Measurements from ENCODE around the gene ASTN2. TPM values are rescaled to one million over a fixed set of nuclear protein-coding genes. Genes with fewer than 3 reads are reported as not detected.

Gene ASTN2
- total RNA-seq, 5 donors from 2014 or later (not counting 1 experiment from before 2014, with no cell fraction given) = 3.7 to 4.8 (median 4.4) TPM

DNA sequence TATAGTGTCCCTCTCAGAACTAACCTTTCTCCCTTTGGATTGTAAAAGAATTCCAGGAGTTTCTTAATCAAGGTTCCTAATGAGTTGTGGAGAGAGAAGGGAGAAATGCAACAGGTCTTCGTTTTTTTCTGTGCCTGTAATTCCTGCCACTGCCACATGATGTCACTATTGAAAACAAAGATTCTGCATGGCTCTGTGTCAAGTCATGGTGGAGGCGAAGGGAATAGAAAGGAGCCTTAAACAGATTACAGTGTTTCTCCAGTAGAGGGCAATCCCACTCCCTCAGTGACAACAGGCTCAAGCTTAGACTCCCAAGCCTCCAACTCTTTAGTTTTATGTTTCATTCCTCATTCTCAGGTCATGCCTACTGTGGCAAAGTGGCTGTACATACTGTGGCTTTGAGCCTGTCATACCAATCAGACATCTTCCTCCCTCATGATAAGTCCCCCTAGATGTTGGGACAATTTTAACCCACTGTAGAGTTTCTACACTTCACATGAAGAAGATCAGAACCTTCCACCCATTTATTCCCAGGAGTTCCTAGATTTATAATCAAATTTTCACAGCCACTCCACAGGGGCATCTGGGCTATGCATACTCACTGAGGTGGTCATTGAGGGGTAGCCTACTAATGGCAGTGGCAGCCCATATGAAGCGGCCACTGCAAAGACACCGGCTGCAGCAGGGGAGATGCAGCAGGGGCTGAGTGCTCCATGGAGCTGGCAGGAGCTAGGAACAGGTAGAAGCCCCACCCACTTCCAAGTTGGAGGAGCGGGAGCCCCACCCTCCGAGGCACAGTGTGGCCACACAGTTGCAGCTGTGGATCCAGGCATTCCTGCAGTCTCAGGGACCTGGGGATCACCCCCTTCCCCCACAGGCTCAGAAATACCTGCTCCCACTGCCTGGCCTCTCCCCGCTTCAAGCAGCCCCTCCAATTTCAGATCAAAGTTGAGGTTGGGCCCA is 825.2 kb downstream of the ASTN2 start:
- H3K36me3 Mint-ChIP-seq = peaks cover 47% of the 10 kb centered on the region
- ChIA-PET CTCF (no interaction called here), POLR2A (no interaction called here)
- ATAC-seq (replicated peaks in 1 of 4) (no peak), DNase-seq (peak in 1 of 35 experiments; percentile 4)
- no peaks in the 10 kb centered on the region for H3K27me3 ChIP-seq (replicated peaks in 1 of 2; ENCODE audit: control insufficient read depth in 2 of 2, extremely low read depth in 1 of 2, insufficient read depth in 2 of 2, low read length in 1 of 2)
- H3K4me1 Mint-ChIP-seq = no peaks in the 10 kb centered on the region
- no peaks in the 10 kb centered on the region for H3K9me3 ChIP-seq
- H3K27ac Mint-ChIP-seq = no peak overlapping the region
- no peak overlapping the region for H3K27ac ChIP-seq (ENCODE audit: low read length)
- no peak overlapping the region for H3K4me3 Mint-ChIP-seq
- H3K36me3 ChIP-seq (ENCODE audit: control insufficient read depth in 2 of 2, extremely low read depth in 1 of 2, insufficient read depth in 1 of 2, low read length in 1 of 2) = no peaks in the 10 kb centered on the region
- H3K4me3 ChIP-seq (ENCODE audit: control insufficient read depth in 1 of 2, extremely low read depth in 1 of 2, low read length in 1 of 2) = no peak overlapping the region
- no peaks in the 10 kb centered on the region for H3K4me1 ChIP-seq (ENCODE audit: control insufficient read depth in 1 of 2, extremely low read depth in 1 of 2, insufficient read depth in 2 of 2, low read length in 2 of 2)
- WGBS (ENCODE audit: insufficient coverage) = 88% methylated on average over 1 of the region's 7 CpGs
- no peaks in the 10 kb centered on the region for H3K27me3 Mint-ChIP-seq
- H3K9me3 Mint-ChIP-seq = peaks cover 2 to 23% (median 14%) of the 10 kb centered on the region in 3 donors

DNA sequence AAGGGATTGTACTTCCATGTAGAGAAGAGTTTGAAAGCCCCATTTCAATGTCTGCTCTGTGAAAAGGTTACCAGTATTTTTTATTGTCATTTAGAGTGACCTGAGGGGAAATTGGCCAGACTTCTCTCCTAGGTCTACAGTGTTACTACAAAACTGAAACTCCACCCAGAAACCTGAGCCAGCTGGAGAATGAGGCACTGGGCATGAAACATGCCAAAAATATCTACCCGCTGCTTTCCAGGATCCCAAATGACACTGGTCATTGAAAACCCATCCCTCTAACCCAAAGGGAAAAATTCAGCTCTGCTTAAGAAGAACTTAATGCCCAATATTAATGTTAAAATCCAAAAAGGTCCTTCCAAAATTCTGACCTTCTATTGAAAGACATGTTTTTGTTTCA is 826.9 kb downstream of the ASTN2 start:
- POLR2A ChIA-PET = no interaction called here
- Histone ChIP-seq H3K36me3 (ENCODE audit: control insufficient read depth in 2 of 2, extremely low read depth in 1 of 2, insufficient read depth in 1 of 2, low read length in 1 of 2) (no peaks in the 10 kb centered on the region), H3K9me3 (no peaks in the 10 kb centered on the region), H3K27ac (ENCODE audit: low read length) (no peak overlapping the region), H3K4me1 (ENCODE audit: control insufficient read depth in 1 of 2, extremely low read depth in 1 of 2, insufficient read depth in 2 of 2, low read length in 2 of 2) (no peaks in the 10 kb centered on the region), H3K4me3 (ENCODE audit: control insufficient read depth in 1 of 2, extremely low read depth in 1 of 2, low read length in 1 of 2) (no peak overlapping the region), H3K27me3 (replicated peaks in 1 of 2; ENCODE audit: control insufficient read depth in 2 of 2, extremely low read depth in 1 of 2, insufficient read depth in 2 of 2, low read length in 1 of 2) (no peaks in the 10 kb centered on the region)
- no peaks in the 10 kb centered on the region for H3K4me1 Mint-ChIP-seq
- H3K27ac Mint-ChIP-seq = no peak overlapping the region
- 100% methylated on average over 1 of the region's 1 CpG for WGBS (ENCODE audit: insufficient coverage)
- ATAC-seq (replicated peaks in 1 of 4) = no peak
- CTCF ChIA-PET = no interaction called here
- peaks cover 38% of the 10 kb centered on the region for H3K36me3 Mint-ChIP-seq
- no peaks in the 10 kb centered on the region for H3K27me3 Mint-ChIP-seq
- H3K4me3 Mint-ChIP-seq = no peak overlapping the region
- peaks cover 3 to 23% (median 14%) of the 10 kb centered on the region in 3 donors for H3K9me3 Mint-ChIP-seq
- DNase-seq = no peak

DNA sequence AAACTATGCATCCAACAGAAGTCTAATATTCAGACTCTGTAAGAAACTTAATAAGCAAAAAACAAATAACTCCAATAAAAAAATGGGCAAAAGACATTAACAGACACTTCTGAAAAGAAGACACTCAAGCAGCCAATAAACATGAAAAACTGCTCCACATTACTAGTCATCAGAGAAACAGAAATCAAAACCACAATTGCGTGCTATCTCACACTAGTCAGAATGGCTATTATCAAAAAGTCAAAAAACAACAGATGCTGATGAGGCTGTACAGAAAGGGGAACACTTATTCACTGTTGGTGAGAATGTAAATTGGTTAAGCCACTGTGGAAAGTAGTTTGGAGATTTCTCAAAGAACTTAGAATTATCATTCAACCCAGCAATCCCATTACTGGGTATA is 829.0 kb downstream of the ASTN2 start:
- no peak overlapping the region for H3K27ac ChIP-seq (ENCODE audit: low read length)
- H3K27me3 ChIP-seq (replicated peaks in 1 of 2; ENCODE audit: control insufficient read depth in 2 of 2, extremely low read depth in 1 of 2, insufficient read depth in 2 of 2, low read length in 1 of 2) = no peaks in the 10 kb centered on the region
- Mint-ChIP-seq H3K36me3 (peaks cover 44% of the 10 kb centered on the region), H3K27ac (no peak overlapping the region), H3K4me3 (no peak overlapping the region), H3K27me3 (no peaks in the 10 kb centered on the region), H3K9me3 (peaks cover 3 to 23% (median 14%) of the 10 kb centered on the region in 3 donors), H3K4me1 (no peaks in the 10 kb centered on the region)
- H3K9me3 ChIP-seq = no peaks in the 10 kb centered on the region
- ChIA-PET CTCF (no interaction called here), POLR2A (no interaction called here)
- no peak overlapping the region for H3K4me3 ChIP-seq (ENCODE audit: control insufficient read depth in 1 of 2, extremely low read depth in 1 of 2, low read length in 1 of 2)
- no peak for ATAC-seq (replicated peaks in 1 of 4)
- no peak for DNase-seq
- H3K4me1 ChIP-seq (ENCODE audit: control insufficient read depth in 1 of 2, extremely low read depth in 1 of 2, insufficient read depth in 2 of 2, low read length in 2 of 2) = no peaks in the 10 kb centered on the region
- no peaks in the 10 kb centered on the region for H3K36me3 ChIP-seq (ENCODE audit: control insufficient read depth in 2 of 2, extremely low read depth in 1 of 2, insufficient read depth in 1 of 2, low read length in 1 of 2)
- WGBS (ENCODE audit: insufficient coverage) = no CpG with 5 or more reads among the region's 1 CpG

DNA sequence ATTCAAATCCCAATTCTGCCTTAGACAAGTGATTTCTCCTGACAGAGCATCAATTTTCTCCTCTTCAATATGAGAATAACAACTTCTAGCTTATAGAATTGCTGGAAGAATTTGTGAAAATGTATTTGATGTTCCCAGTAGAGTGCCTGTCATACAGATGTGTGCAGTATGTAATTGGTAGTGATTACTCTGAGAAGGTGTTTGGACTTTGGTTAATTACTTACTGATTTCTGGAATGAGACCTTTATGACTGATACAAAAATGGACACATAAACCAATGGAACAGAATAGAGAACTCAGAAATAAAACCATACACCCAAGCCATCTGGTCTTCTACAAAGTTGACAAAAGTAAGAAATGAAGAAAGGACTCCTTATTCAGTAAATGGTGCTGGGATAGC is 829.7 kb downstream of the ASTN2 start:
- no peak overlapping the region for H3K27ac ChIP-seq (ENCODE audit: low read length)
- H3K9me3 ChIP-seq = no peaks in the 10 kb centered on the region
- no peak overlapping the region for H3K4me3 Mint-ChIP-seq
- no peak for ATAC-seq (replicated peaks in 1 of 4)
- CTCF ChIA-PET = no interaction called here
- peaks cover 3 to 23% (median 14%) of the 10 kb centered on the region in 3 donors for H3K9me3 Mint-ChIP-seq
- H3K4me1 Mint-ChIP-seq = no peaks in the 10 kb centered on the region
- no peaks in the 10 kb centered on the region for H3K36me3 ChIP-seq (ENCODE audit: control insufficient read depth in 2 of 2, extremely low read depth in 1 of 2, insufficient read depth in 1 of 2, low read length in 1 of 2)
- DNase-seq = no peak
- H3K27ac Mint-ChIP-seq = no peak overlapping the region
- H3K27me3 Mint-ChIP-seq = no peaks in the 10 kb centered on the region
- POLR2A ChIA-PET = no interaction called here
- no peaks in the 10 kb centered on the region for H3K4me1 ChIP-seq (ENCODE audit: control insufficient read depth in 1 of 2, extremely low read depth in 1 of 2, insufficient read depth in 2 of 2, low read length in 2 of 2)
- H3K4me3 ChIP-seq (ENCODE audit: control insufficient read depth in 1 of 2, extremely low read depth in 1 of 2, low read length in 1 of 2) = no peak overlapping the region
- H3K27me3 ChIP-seq (replicated peaks in 1 of 2; ENCODE audit: control insufficient read depth in 2 of 2, extremely low read depth in 1 of 2, insufficient read depth in 2 of 2, low read length in 1 of 2) = no peaks in the 10 kb centered on the region
- peaks cover 44% of the 10 kb centered on the region for H3K36me3 Mint-ChIP-seq

DNA sequence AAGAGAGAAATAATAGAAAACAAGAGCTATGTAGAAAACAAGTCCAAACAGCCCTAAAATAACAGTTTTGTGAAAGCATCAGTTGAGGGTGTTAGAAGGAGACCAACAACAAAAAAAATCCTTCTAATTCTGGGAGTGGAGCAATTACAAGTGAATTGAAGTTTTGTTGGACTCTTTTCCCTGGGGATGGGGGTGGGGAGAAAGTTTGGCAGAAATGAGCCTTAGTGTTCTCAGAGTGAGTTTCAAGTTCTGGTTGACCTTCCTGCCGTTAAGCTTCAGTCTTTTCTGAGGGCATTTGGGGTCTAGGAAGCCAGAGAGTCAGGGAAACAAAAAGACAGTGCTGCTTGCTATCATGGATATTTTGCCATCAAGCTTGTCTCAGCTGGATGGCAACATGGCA is 834.0 kb downstream of the ASTN2 start:
- no peaks in the 10 kb centered on the region for H3K27me3 Mint-ChIP-seq
- CTCF ChIA-PET = no interaction called here

DNA sequence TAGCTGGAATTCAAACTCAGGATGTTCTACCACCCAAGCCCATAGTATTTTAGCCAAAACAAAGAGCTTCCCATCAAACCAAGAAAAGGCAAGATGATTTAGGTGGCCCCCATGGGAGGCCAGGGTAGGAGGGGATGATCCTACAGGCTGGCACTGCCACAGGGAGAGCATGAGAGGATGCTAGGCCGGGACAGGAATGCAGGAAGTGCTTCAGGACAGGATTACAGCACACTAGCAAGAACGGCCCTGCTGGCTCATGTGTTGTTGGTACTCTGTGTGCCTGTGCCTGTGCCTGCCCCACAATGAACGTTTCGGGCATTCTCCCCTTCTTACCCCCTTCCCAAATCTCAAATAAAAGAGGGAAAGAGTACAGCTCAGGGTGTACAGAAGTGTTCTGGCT is 838.5 kb downstream of the ASTN2 start:
- WGBS (ENCODE audit: insufficient coverage) = 100% methylated on average over 1 of the region's 4 CpGs
- no peaks in the 10 kb centered on the region for H3K27me3 Mint-ChIP-seq

More for the DNA sequence above, 834.0 kb downstream of the ASTN2 start:
- H3K9me3 ChIP-seq = no peaks in the 10 kb centered on the region
- 50% methylated on average over 1 of the region's 1 CpG for WGBS (ENCODE audit: insufficient coverage)
- H3K27me3 ChIP-seq (replicated peaks in 1 of 2; ENCODE audit: control insufficient read depth in 2 of 2, extremely low read depth in 1 of 2, insufficient read depth in 2 of 2, low read length in 1 of 2) = no peaks in the 10 kb centered on the region
- POLR2A ChIA-PET = no interaction called here
- no peak for DNase-seq
- no peaks in the 10 kb centered on the region for H3K4me1 Mint-ChIP-seq
- H3K36me3 Mint-ChIP-seq = peaks cover 18% of the 10 kb centered on the region
- H3K9me3 Mint-ChIP-seq = peaks cover 0 to 3% (median 0%) of the 10 kb centered on the region in 3 donors
- no peak overlapping the region for H3K27ac ChIP-seq (ENCODE audit: low read length)
- H3K4me3 Mint-ChIP-seq = no peak overlapping the region
- no peaks in the 10 kb centered on the region for H3K4me1 ChIP-seq (ENCODE audit: control insufficient read depth in 1 of 2, extremely low read depth in 1 of 2, insufficient read depth in 2 of 2, low read length in 2 of 2)
- no peaks in the 10 kb centered on the region for H3K36me3 ChIP-seq (ENCODE audit: control insufficient read depth in 2 of 2, extremely low read depth in 1 of 2, insufficient read depth in 1 of 2, low read length in 1 of 2)
- H3K4me3 ChIP-seq (ENCODE audit: control insufficient read depth in 1 of 2, extremely low read depth in 1 of 2, low read length in 1 of 2) = no peak overlapping the region
- no peak overlapping the region for H3K27ac Mint-ChIP-seq
- no peak for ATAC-seq (replicated peaks in 1 of 4)

More for the DNA sequence above, 838.5 kb downstream of the ASTN2 start:
- Histone ChIP-seq H3K4me1 (ENCODE audit: control insufficient read depth in 1 of 2, extremely low read depth in 1 of 2, insufficient read depth in 2 of 2, low read length in 2 of 2) (no peaks in the 10 kb centered on the region), H3K4me3 (ENCODE audit: control insufficient read depth in 1 of 2, extremely low read depth in 1 of 2, low read length in 1 of 2) (no peak overlapping the region), H3K36me3 (ENCODE audit: control insufficient read depth in 2 of 2, extremely low read depth in 1 of 2, insufficient read depth in 1 of 2, low read length in 1 of 2) (no peaks in the 10 kb centered on the region), H3K27me3 (replicated peaks in 1 of 2; ENCODE audit: control insufficient read depth in 2 of 2, extremely low read depth in 1 of 2, insufficient read depth in 2 of 2, low read length in 1 of 2) (no peaks in the 10 kb centered on the region), H3K9me3 (no peaks in the 10 kb centered on the region), H3K27ac (ENCODE audit: low read length) (no peak overlapping the region)
- no peak overlapping the region for H3K27ac Mint-ChIP-seq
- H3K4me1 Mint-ChIP-seq = no peaks in the 10 kb centered on the region
- H3K4me3 Mint-ChIP-seq = no peak overlapping the region
- DNase-seq (no peak), ATAC-seq (replicated peaks in 1 of 4) (no peak)
- no peaks in the 10 kb centered on the region for H3K9me3 Mint-ChIP-seq
- CTCF ChIA-PET = no interaction called here
- peaks cover under 1% of the 10 kb centered on the region for H3K36me3 Mint-ChIP-seq
- POLR2A ChIA-PET = no interaction called here
